WTC11 (cell line): ENCODE results near the gene DGCR2. TPM values are rescaled to one million over a fixed set of nuclear protein-coding genes. Genes with fewer than 3 reads are reported as not detected.

Experiments
- ATAC-seq: fragments of 200-7000 bp; cut with Tn5 transposase; 2 replicates; pipeline ENCODE4 v1.10.0; 2021; ENCODE audit warnings: mild to moderate bottlenecking, moderate library complexity
- CTCF ChIA-PET: fragments of 300-600 bp; sonication (Branson Sonifier 250); formaldehyde crosslinking; loops from one replicate; lab custom pipeline; 2021; ENCODE audit warnings: antibody characterized with exemption; lab: Charles Lee
- POLR2A ChIA-PET: fragments of 350-600 bp; sonication (Branson Sonifier 250); formaldehyde crosslinking; loops from one replicate; lab custom pipeline; 2021; ENCODE audit warnings: antibody characterized with exemption; lab: Charles Lee
- DNase-seq: peaks from one replicate; pipeline ENCODE4 v3.0.0; 2021; ENCODE audit warnings: low spot score
- H3K27ac Mint-ChIP-seq: 2 replicates; pipeline ENCODE4 v1.8.0; 2021; ENCODE audit warnings: mixed read lengths
- H3K27me3 Mint-ChIP-seq: 2 replicates; pipeline ENCODE4 v1.8.0; 2021; ENCODE audit warnings: low read depth, mild to moderate bottlenecking, moderate library complexity, mixed read lengths
- H3K36me3 Mint-ChIP-seq: 2 replicates; pipeline ENCODE4 v1.8.0; 2021; ENCODE audit warnings: mixed read lengths
- H3K4me1 Mint-ChIP-seq: 2 replicates; pipeline ENCODE4 v1.8.0; 2022; ENCODE audit warnings: mixed read lengths
- H3K4me3 Mint-ChIP-seq: 2 replicates; pipeline ENCODE4 v1.8.0; 2021; ENCODE audit warnings: mild to moderate bottlenecking, moderate library complexity, mixed read lengths
- H3K9me3 Mint-ChIP-seq: 2 replicates; pipeline ENCODE4 v1.8.0; 2021; ENCODE audit warnings: mixed read lengths
- CBFB ChIP-seq: sonication (generic); formaldehyde crosslinking; IDR thresholded peaks from 2 replicates; pipeline ENCODE4 v1.8.1; 2022; ENCODE audit warnings: mild to moderate bottlenecking, low read depth, missing genetic modification reagents
- CREM ChIP-seq: sonication (generic); formaldehyde crosslinking; IDR thresholded peaks from 2 replicates; pipeline ENCODE4 v1.8.1; 2022; ENCODE audit warnings: mild to moderate bottlenecking, missing genetic modification reagents, moderate library complexity
- JAZF1 ChIP-seq: fragments of 250-450 bp; sonication (Bioruptor Pico); IDR thresholded peaks from 2 replicates; pipeline ENCODE4 v1.9.0; 2021; ENCODE audit warnings: moderate library complexity, mild to moderate bottlenecking, inconsistent platforms
- JUN ChIP-seq: sonication (generic); formaldehyde crosslinking; IDR thresholded peaks from 2 replicates; pipeline ENCODE4 v1.8.0; 2023; ENCODE audit warnings: mild to moderate bottlenecking, missing genetic modification reagents
- NFE2L1 ChIP-seq: sonication (generic); formaldehyde crosslinking; IDR thresholded peaks from 2 replicates; pipeline ENCODE4 v1.8.1; 2023; ENCODE audit warnings: missing genetic modification reagents
- NR1H2 ChIP-seq: sonication (generic); formaldehyde crosslinking; IDR thresholded peaks from 2 replicates; pipeline ENCODE4 v1.9.0; 2021; ENCODE audit warnings: mild to moderate bottlenecking, moderate library complexity, missing genetic modification reagents
- OVOL2 ChIP-seq: fragments of 250-450 bp; sonication (Bioruptor Pico); IDR thresholded peaks from 2 replicates; pipeline ENCODE4 v1.9.0; 2021; ENCODE audit warnings: mild to moderate bottlenecking, borderline replicate concordance
- PRRX2 ChIP-seq: fragments of 250-450 bp; sonication (Bioruptor Pico); IDR thresholded peaks from 2 replicates; pipeline ENCODE4 v1.8.0; 2021; ENCODE audit warnings: mild to moderate bottlenecking
- SMAD3 ChIP-seq: sonication (generic); formaldehyde crosslinking; IDR thresholded peaks from 2 replicates; pipeline ENCODE4 v1.8.0; 2022; ENCODE audit warnings: missing genetic modification reagents, mild to moderate bottlenecking, borderline replicate concordance
- STAT6 ChIP-seq: sonication (generic); formaldehyde crosslinking; conservative IDR thresholded peaks from 2 replicates; pipeline ENCODE4 v1.8.1; 2023; ENCODE audit warnings: mild to moderate bottlenecking, low read depth, missing genetic modification reagents, moderate library complexity
- TP53 ChIP-seq: sonication (generic); formaldehyde crosslinking; IDR thresholded peaks from 2 replicates; pipeline ENCODE4 v1.8.1; 2023; ENCODE audit warnings: mild to moderate bottlenecking, missing genetic modification reagents
- ZBTB21 ChIP-seq: sonication (generic); formaldehyde crosslinking; IDR thresholded peaks from 2 replicates; pipeline ENCODE4 v1.8.1; 2023; ENCODE audit warnings: mild to moderate bottlenecking, missing genetic modification reagents, borderline replicate concordance
- ZNF232 ChIP-seq: sonication (generic); formaldehyde crosslinking; IDR thresholded peaks from 2 replicates; pipeline ENCODE4 v1.8.0; 2022; ENCODE audit warnings: mild to moderate bottlenecking, missing genetic modification reagents
- ZNF317 ChIP-seq: sonication (generic); formaldehyde crosslinking; IDR thresholded peaks from 2 replicates; pipeline ENCODE4 v1.8.1; 2023; ENCODE audit warnings: low read depth, mild to moderate bottlenecking, moderate library complexity, missing genetic modification reagents, borderline replicate concordance
- ZNF423 ChIP-seq: fragments of 250-450 bp; sonication (Bioruptor Pico); IDR thresholded peaks from 2 replicates; pipeline ENCODE4 v2.1.2; 2022; ENCODE audit warnings: mild to moderate bottlenecking, moderate library complexity
- total RNA-seq: library from RNA; stranded (reverse); gene quantifications from 3 replicates; pipeline ENCODE4 v1.2.3, GENCODE V29; 2021
- TF ChIP-seq, protein P1 (sequence below): sonication (generic); formaldehyde crosslinking; IDR thresholded peaks from 2 replicates; pipeline ENCODE4 v1.8.0; 2022; ENCODE audit warnings: mild to moderate bottlenecking, missing genetic modification reagents
- TF ChIP-seq, protein P2 (sequence below): sonication (generic); formaldehyde crosslinking; IDR thresholded peaks from 2 replicates; pipeline ENCODE4 v1.8.1; 2023; ENCODE audit warnings: mild to moderate bottlenecking, missing genetic modification reagents, borderline replicate concordance
- TF ChIP-seq, protein P3 (sequence below): sonication (generic); formaldehyde crosslinking; IDR thresholded peaks from 2 replicates; pipeline ENCODE4 v1.8.1; 2022; ENCODE audit warnings: missing genetic modification reagents, borderline replicate concordance
- TF ChIP-seq, protein P4 (sequence below): fragments of 200-600 bp; IDR thresholded peaks from 2 replicates; pipeline ENCODE4 v1.8.0; 2022; ENCODE audit warnings: antibody characterized with exemption
- TF ChIP-seq, protein P5 (sequence below): fragments of 250-450 bp; sonication (Bioruptor Pico); IDR thresholded peaks from 2 replicates; pipeline ENCODE4 v1.8.0; 2021; ENCODE audit warnings: mild to moderate bottlenecking

The DGCR2 gene
- total RNA-seq, 1 experiment from 2014 or later: 64.2 TPM

GRCh38 chr22:19064354-19065054, 57.7 kb downstream of the DGCR2 start:
- Mint-ChIP-seq H3K36me3 (peaks cover 49% of the 10 kb centered on the region), H3K9me3 (no peaks in the 10 kb centered on the region), H3K27ac (no peak overlapping the region), H3K4me3 (no peak overlapping the region), H3K27me3 (no peaks in the 10 kb centered on the region), H3K4me1 (no peaks in the 10 kb centered on the region)
- no peak for ATAC-seq
- POLR2A ChIA-PET: no interaction called here
- no peak for DNase-seq
- TF ChIP-seq, protein P1, sequence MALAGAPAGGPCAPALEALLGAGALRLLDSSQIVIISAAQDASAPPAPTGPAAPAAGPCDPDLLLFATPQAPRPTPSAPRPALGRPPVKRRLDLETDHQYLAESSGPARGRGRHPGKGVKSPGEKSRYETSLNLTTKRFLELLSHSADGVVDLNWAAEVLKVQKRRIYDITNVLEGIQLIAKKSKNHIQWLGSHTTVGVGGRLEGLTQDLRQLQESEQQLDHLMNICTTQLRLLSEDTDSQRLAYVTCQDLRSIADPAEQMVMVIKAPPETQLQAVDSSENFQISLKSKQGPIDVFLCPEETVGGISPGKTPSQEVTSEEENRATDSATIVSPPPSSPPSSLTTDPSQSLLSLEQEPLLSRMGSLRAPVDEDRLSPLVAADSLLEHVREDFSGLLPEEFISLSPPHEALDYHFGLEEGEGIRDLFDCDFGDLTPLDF (CRISPR knock-in tag): no peak
- TF ChIP-seq NR1H2 (CRISPR knock-in tag) (no peak), ZNF423 (CRISPR knock-in tag) (no peak), NFE2L1 (CRISPR knock-in tag) (no peak), ZNF232 (CRISPR knock-in tag) (no peak), SMAD3 (CRISPR knock-in tag) (no peak), CREM (CRISPR knock-in tag) (no peak), JAZF1 (no peak), JUN (CRISPR knock-in tag) (no peak), ZBTB21 (CRISPR knock-in tag) (no peak), OVOL2 (CRISPR knock-in tag) (no peak), PRRX2 (no peak), CBFB (CRISPR knock-in tag) (no peak), ZNF317 (CRISPR knock-in tag) (no peak), STAT6 (no peak), TP53 (no peak)
- TF ChIP-seq, protein P2, sequence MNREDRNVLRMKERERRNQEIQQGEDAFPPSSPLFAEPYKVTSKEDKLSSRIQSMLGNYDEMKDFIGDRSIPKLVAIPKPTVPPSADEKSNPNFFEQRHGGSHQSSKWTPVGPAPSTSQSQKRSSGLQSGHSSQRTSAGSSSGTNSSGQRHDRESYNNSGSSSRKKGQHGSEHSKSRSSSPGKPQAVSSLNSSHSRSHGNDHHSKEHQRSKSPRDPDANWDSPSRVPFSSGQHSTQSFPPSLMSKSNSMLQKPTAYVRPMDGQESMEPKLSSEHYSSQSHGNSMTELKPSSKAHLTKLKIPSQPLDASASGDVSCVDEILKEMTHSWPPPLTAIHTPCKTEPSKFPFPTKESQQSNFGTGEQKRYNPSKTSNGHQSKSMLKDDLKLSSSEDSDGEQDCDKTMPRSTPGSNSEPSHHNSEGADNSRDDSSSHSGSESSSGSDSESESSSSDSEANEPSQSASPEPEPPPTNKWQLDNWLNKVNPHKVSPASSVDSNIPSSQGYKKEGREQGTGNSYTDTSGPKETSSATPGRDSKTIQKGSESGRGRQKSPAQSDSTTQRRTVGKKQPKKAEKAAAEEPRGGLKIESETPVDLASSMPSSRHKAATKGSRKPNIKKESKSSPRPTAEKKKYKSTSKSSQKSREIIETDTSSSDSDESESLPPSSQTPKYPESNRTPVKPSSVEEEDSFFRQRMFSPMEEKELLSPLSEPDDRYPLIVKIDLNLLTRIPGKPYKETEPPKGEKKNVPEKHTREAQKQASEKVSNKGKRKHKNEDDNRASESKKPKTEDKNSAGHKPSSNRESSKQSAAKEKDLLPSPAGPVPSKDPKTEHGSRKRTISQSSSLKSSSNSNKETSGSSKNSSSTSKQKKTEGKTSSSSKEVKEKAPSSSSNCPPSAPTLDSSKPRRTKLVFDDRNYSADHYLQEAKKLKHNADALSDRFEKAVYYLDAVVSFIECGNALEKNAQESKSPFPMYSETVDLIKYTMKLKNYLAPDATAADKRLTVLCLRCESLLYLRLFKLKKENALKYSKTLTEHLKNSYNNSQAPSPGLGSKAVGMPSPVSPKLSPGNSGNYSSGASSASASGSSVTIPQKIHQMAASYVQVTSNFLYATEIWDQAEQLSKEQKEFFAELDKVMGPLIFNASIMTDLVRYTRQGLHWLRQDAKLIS (CRISPR knock-in tag): no peak
- TF ChIP-seq, protein P3, sequence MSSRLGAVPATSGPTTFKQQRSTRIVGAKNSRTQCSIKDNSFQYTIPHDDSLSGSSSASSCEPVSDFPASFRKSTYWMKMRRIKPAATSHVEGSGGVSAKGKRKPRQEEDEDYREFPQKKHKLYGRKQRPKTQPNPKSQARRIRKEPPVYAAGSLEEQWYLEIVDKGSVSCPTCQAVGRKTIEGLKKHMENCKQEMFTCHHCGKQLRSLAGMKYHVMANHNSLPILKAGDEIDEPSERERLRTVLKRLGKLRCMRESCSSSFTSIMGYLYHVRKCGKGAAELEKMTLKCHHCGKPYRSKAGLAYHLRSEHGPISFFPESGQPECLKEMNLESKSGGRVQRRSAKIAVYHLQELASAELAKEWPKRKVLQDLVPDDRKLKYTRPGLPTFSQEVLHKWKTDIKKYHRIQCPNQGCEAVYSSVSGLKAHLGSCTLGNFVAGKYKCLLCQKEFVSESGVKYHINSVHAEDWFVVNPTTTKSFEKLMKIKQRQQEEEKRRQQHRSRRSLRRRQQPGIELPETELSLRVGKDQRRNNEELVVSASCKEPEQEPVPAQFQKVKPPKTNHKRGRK (CRISPR knock-in tag): no peak
- TF ChIP-seq, protein P4, sequence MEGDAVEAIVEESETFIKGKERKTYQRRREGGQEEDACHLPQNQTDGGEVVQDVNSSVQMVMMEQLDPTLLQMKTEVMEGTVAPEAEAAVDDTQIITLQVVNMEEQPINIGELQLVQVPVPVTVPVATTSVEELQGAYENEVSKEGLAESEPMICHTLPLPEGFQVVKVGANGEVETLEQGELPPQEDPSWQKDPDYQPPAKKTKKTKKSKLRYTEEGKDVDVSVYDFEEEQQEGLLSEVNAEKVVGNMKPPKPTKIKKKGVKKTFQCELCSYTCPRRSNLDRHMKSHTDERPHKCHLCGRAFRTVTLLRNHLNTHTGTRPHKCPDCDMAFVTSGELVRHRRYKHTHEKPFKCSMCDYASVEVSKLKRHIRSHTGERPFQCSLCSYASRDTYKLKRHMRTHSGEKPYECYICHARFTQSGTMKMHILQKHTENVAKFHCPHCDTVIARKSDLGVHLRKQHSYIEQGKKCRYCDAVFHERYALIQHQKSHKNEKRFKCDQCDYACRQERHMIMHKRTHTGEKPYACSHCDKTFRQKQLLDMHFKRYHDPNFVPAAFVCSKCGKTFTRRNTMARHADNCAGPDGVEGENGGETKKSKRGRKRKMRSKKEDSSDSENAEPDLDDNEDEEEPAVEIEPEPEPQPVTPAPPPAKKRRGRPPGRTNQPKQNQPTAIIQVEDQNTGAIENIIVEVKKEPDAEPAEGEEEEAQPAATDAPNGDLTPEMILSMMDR: no peak
- TF ChIP-seq, protein P5, sequence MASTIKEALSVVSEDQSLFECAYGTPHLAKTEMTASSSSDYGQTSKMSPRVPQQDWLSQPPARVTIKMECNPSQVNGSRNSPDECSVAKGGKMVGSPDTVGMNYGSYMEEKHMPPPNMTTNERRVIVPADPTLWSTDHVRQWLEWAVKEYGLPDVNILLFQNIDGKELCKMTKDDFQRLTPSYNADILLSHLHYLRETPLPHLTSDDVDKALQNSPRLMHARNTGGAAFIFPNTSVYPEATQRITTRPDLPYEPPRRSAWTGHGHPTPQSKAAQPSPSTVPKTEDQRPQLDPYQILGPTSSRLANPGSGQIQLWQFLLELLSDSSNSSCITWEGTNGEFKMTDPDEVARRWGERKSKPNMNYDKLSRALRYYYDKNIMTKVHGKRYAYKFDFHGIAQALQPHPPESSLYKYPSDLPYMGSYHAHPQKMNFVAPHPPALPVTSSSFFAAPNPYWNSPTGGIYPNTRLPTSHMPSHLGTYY (CRISPR knock-in tag): no peak
- TF ChIP-seq, all 79 proteins: peak for 0
- CTCF ChIA-PET: no interaction called here
